Mesendoderm (in vitro differentiated cells): ENCODE results near the gene BRME1.
A peak's percentile ranks its signal among the peaks of the same experiment; 100 is the strongest.
"Not testable (repeated sequence)": the region's sequence is repeated elsewhere in the genome, so short reads cannot be mapped to it uniquely, and the experiment has no call there.

Experiments used
- DNase-seq: peaks from one replicate; pipeline ENCODE4 v3.0.0; 2013
- H2AK5ac ChIP-seq: 2 replicates; pipeline ENCODE4 v1.6.1; 2013; ENCODE audit warnings: low read length, inconsistent platforms
- H2BK120ac ChIP-seq: 2 replicates; pipeline ENCODE4 v1.6.1; 2013; ENCODE audit warnings: low read depth, mild to moderate bottlenecking, low read length, moderate library complexity, mixed read lengths
- H2BK15ac ChIP-seq: replicated peaks from 2 replicates; pipeline ENCODE4 v1.6.1; 2013; ENCODE audit warnings: low read depth, mild to moderate bottlenecking, moderate library complexity
- H2BK5ac ChIP-seq: 2 replicates; pipeline ENCODE4 v1.6.1; 2013; ENCODE audit warnings: low read length, inconsistent platforms
- H3K18ac ChIP-seq: 2 replicates; pipeline ENCODE4 v1.6.1; 2013; ENCODE audit warnings: mild to moderate bottlenecking, low read length, mixed read lengths
- H3K23ac ChIP-seq: one replicate; pipeline ENCODE4 v1.6.1; 2013; ENCODE audit warnings: low read length
- H3K27ac ChIP-seq: 2 replicates; pipeline ENCODE4 v1.5.1; 2013; ENCODE audit warnings: low read depth, mild to moderate bottlenecking, inconsistent platforms, low read length, moderate library complexity
- H3K27me3 ChIP-seq: 2 replicates; pipeline ENCODE4 v1.6.1; 2013; ENCODE audit warnings: low read length, control low read depth, mild to moderate bottlenecking, inconsistent platforms; ENCODE audit not compliant: insufficient read depth, poor library complexity
- H3K36me3 ChIP-seq: 2 replicates; pipeline ENCODE4 v1.6.1; 2013; ENCODE audit warnings: low read length, inconsistent platforms; ENCODE audit not compliant: control insufficient read depth, insufficient read depth
- H3K4ac ChIP-seq: one replicate; pipeline ENCODE4 v1.6.1; 2013; ENCODE audit warnings: low read depth, mild to moderate bottlenecking, low read length, moderate library complexity
- H3K4me1 ChIP-seq: 2 replicates; pipeline ENCODE4 v1.6.1; 2013; ENCODE audit warnings: low read depth, low read length, inconsistent platforms; ENCODE audit not compliant: control insufficient read depth
- H3K4me2 ChIP-seq: 2 replicates; pipeline ENCODE4 v1.6.1; 2013; ENCODE audit warnings: low read length
- H3K4me3 ChIP-seq: 2 replicates; pipeline ENCODE4 v1.5.1; 2013; ENCODE audit warnings: mild to moderate bottlenecking, low read length
- H3K56ac ChIP-seq: one replicate; pipeline ENCODE4 v1.6.1; 2013; ENCODE audit warnings: low read length
- H3K79me1 ChIP-seq: 2 replicates; pipeline ENCODE4 v1.6.1; 2013; ENCODE audit warnings: low read length, inconsistent platforms
- H3K79me2 ChIP-seq: 2 replicates; pipeline ENCODE4 v1.6.1; 2013; ENCODE audit warnings: mild to moderate bottlenecking, low read length; ENCODE audit not compliant: control insufficient read depth, insufficient read depth
- H3K9ac ChIP-seq: 2 replicates; pipeline ENCODE4 v1.6.1; 2013; ENCODE audit warnings: low read length, inconsistent platforms
- H4K5ac ChIP-seq: one replicate; pipeline ENCODE4 v1.6.1; 2013; ENCODE audit warnings: low read length
- H4K8ac ChIP-seq: one replicate; pipeline ENCODE4 v1.6.1; 2013; ENCODE audit warnings: low read depth, mild to moderate bottlenecking, control low read depth, low read length, moderate library complexity
- WGBS: extraction: QIAGEN DNeasy Blood & Tissue Kit; methylation state at CpG from one replicate; pipeline ENCODE4 v1.1.7; 2013; ENCODE audit warnings: low lambda C conversion rate, missing lambda C conversion rate; ENCODE audit not compliant: insufficient coverage; ENCODE audit errors: extremely low coverage; 5-methylcytosine and 5-hydroxymethylcytosine counted together

The BRME1 gene

GRCh38 chr19:13922118-13922517, 16.2 kb upstream of the BRME1 start:
- not testable (repeated sequence) for H3K36me3 ChIP-seq, H3K27ac ChIP-seq, DNase-seq, H4K5ac ChIP-seq, H3K4ac ChIP-seq, H2BK5ac ChIP-seq, H3K27me3 ChIP-seq, H4K8ac ChIP-seq, H3K4me3 ChIP-seq, H3K23ac ChIP-seq, H2AK5ac ChIP-seq, H3K56ac ChIP-seq, H2BK15ac ChIP-seq, H3K79me2 ChIP-seq, H2BK120ac ChIP-seq, H3K4me1 ChIP-seq, H3K79me1 ChIP-seq, H3K4me2 ChIP-seq, H3K18ac ChIP-seq, H3K9ac ChIP-seq
- WGBS: no CpG with 5 or more reads among the region's 6 CpGs

DNA sequence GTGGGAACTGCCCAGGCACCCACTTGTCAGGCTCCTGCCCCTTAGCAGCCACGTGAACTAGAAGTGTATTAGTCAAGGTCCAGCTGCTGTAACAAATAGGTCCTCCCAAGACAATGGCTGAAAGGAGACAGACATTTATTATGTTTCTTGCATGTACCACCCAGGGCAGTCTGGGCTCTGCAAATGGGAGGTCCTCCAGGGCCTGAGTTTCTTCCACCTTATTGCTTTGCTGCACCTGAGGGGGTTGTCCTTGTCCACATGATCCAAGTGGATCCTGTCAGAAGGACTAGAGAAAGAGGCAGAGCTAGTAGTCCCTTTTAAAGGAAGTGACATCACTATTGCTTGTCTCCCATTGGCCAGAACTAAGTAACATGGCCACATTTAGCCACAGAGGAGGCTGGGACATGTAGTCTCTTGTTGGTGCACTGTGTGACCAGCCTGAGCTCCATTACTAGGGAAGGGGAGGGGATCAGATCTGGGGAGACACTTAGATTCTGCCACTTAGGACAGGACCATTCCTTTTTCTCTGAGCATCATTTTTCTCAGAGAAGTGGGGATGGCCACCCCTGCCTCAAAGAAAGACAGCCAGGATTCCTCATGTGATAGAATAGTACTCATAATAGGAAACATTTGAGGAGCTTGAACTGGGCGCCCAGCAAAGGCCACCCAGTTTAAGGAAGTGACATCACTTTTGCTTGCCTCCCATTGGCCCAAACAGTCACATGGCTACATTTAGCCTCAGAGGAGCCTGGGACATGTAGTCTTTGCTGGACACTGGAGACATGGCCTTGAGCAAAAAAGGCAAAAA, 15.2 kb upstream of the BRME1 start:
- Histone ChIP-seq H3K27ac (no peak overlapping the region), H3K4ac (no peak overlapping the region), H3K79me1 (no peaks in the 10 kb centered on the region), H4K8ac (no peak overlapping the region), H2AK5ac (no peak overlapping the region), H3K18ac (no peak overlapping the region), H3K9ac (no peak overlapping the region), H3K27me3 (no peaks in the 10 kb centered on the region), H3K4me1 (no peaks in the 10 kb centered on the region), H2BK15ac (no peak overlapping the region), H3K56ac (no peak overlapping the region), H4K5ac (no peak overlapping the region), H3K4me3 (no peak overlapping the region), H3K4me2 (no peak overlapping the region), H3K79me2 (no peaks in the 10 kb centered on the region), H2BK5ac (no peak overlapping the region), H3K36me3 (peaks cover 5% of the 10 kb centered on the region), H2BK120ac (no peak overlapping the region), H3K23ac (no peak overlapping the region)
- no CpG with 5 or more reads among the region's 2 CpGs for WGBS
- DNase-seq: peak; percentile 89

DNA sequence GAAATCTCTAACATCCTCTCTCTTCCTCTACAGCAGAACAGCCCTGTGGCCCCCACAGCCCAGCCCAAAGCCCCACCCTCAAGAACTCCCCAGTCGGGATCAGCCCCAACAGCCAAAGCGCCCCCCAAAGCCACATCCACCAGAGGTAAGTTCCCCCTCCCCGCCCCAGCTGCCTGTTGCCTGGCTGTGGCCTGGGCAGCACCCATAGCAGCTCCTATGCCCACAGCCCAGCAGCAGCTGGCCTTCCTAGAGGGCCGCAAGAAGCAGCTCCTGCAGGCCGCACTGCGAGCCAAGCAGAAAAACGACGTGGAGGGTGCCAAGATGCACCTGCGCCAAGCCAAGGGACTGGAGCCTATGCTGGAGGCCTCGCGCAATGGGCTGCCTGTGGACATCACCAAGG, 14.6 kb upstream of the BRME1 start:
- Histone ChIP-seq H3K18ac (no peak overlapping the region), H4K5ac (no peak overlapping the region), H3K36me3 (peaks cover 5% of the 10 kb centered on the region), H3K4me1 (no peaks in the 10 kb centered on the region), H3K27ac (no peak overlapping the region), H3K4ac (no peak overlapping the region), H3K4me2 (no peak overlapping the region), H3K79me1 (no peaks in the 10 kb centered on the region), H3K9ac (no peak overlapping the region), H2BK15ac (no peak overlapping the region), H2BK5ac (no peak overlapping the region), H4K8ac (no peak overlapping the region), H3K56ac (no peak overlapping the region), H3K23ac (no peak overlapping the region), H3K27me3 (no peaks in the 10 kb centered on the region), H2AK5ac (no peak overlapping the region), H3K79me2 (no peaks in the 10 kb centered on the region), H3K4me3 (no peak overlapping the region), H2BK120ac (no peak overlapping the region)
- no peak for DNase-seq
- no CpG with 5 or more reads among the region's 11 CpGs for WGBS

GRCh38 chr19:13918726-13919411, 13.0 kb upstream of the BRME1 start:
- Histone ChIP-seq H2BK15ac (no peak overlapping the region), H2BK5ac (no peak overlapping the region), H3K56ac (no peak overlapping the region), H3K27ac (no peak overlapping the region), H2AK5ac (no peak overlapping the region), H3K4me3 (no peak overlapping the region), H3K4me2 (no peak overlapping the region), H3K4me1 (no peaks in the 10 kb centered on the region), H3K27me3 (no peaks in the 10 kb centered on the region), H3K9ac (no peak overlapping the region), H3K79me1 (no peaks in the 10 kb centered on the region), H3K36me3 (peaks cover 5% of the 10 kb centered on the region), H4K5ac (no peak overlapping the region), H3K23ac (no peak overlapping the region), H3K18ac (no peak overlapping the region), H2BK120ac (no peak overlapping the region), H4K8ac (no peak overlapping the region), H3K4ac (no peak overlapping the region), H3K79me2 (no peaks in the 10 kb centered on the region)
- no peak for DNase-seq
- no CpG with 5 or more reads among the region's 34 CpGs for WGBS

- Histone ChIP-seq H2AK5ac (no peak overlapping the region), H3K27me3 (no peaks in the 10 kb centered on the region), H3K27ac (no peak overlapping the region), H3K4ac (no peak overlapping the region), H2BK15ac (no peak overlapping the region), H3K4me1 (no peaks in the 10 kb centered on the region), H3K4me3 (no peak overlapping the region), H3K36me3 (peaks cover 5% of the 10 kb centered on the region), H3K18ac (no peak overlapping the region), H3K23ac (no peak overlapping the region), H3K56ac (no peak overlapping the region), H3K79me1 (no peaks in the 10 kb centered on the region), H4K5ac (no peak overlapping the region), H3K4me2 (no peak overlapping the region), H2BK5ac (no peak overlapping the region), H3K9ac (no peak overlapping the region), H4K8ac (no peak overlapping the region), H3K79me2 (no peaks in the 10 kb centered on the region), H2BK120ac (no peak overlapping the region)
- no CpG with 5 or more reads among the region's 14 CpGs for WGBS
- no peak for DNase-seq
Observed at GRCh38 chr19:13917888-13918406, 12.0 kb upstream of the BRME1 start.
